Heart left ventricle (tissue), 16 donors: ENCODE measurements around the gene NAT16. TPM values are rescaled to one million over a fixed set of nuclear protein-coding genes. Genes with fewer than 3 reads are reported as not detected.

Experiments
- ATAC-seq, 4 donors: fragments of 200-7000 bp; cut with Tn5 transposase; one replicate each; pipeline ENCODE4 v1.9.1; 2020 to 2022; ENCODE audit warnings: moderate library complexity in 4 of 4, mild to moderate bottlenecking in 3 of 4, moderate number of reproducible peaks in 1 of 4
- DNase-seq, 5 donors: peaks; one replicate each; pipeline ENCODE4 v3.0.0-alpha.2; 2020
- H3K27ac ChIP-seq, 12 donors: fragments of 200-600 bp; sonication (generic) in 4 of 12; one replicate each; pipeline versions ENCODE4 v1.5.0 to v1.8.0; 2016 to 2022; ENCODE audit warnings: mild to moderate bottlenecking in 2 of 12
- H3K27me3 ChIP-seq, 9 donors: fragments of 200-600 bp; sonication (generic) in 2 of 9; one replicate each; pipeline versions ENCODE4 v1.5.1 to v1.8.0; 2016 to 2022; ENCODE audit warnings: mild to moderate bottlenecking in 3 of 9
- H3K36me3 ChIP-seq, 9 donors: fragments of 200-600 bp; sonication (generic) in 2 of 9; one replicate each; pipeline versions ENCODE4 v1.5.0 to v1.8.0; 2018 to 2022; ENCODE audit warnings: mild to moderate bottlenecking in 2 of 9
- H3K4me1 ChIP-seq, 12 donors: fragments of 200-600 bp; sonication (generic) in 4 of 12; one replicate each; pipeline versions ENCODE4 v1.5.0 to v1.8.0; 2016 to 2022; ENCODE audit warnings: mild to moderate bottlenecking in 3 of 12
- H3K4me3 ChIP-seq, 12 donors: fragments of 200-600 bp; sonication (generic) in 4 of 12; one replicate each; pipeline versions ENCODE4 v1.5.0 to v1.8.0; 2017 to 2022; ENCODE audit warnings: mild to moderate bottlenecking in 9 of 12, moderate library complexity in 4 of 12
- H3K9me3 ChIP-seq, 12 donors: fragments of 200-600 bp; sonication (generic) in 4 of 12; one replicate each; pipeline versions ENCODE4 v1.5.0 to v1.8.0; 2016 to 2022; ENCODE audit warnings: mild to moderate bottlenecking in 1 of 12
- POLR2A ChIP-seq, 2 donors: fragments of 450-650 bp; IDR thresholded peaks; one replicate each; pipeline ENCODE4 v1.6.1; 2017; ENCODE audit warnings: antibody characterized with exemption in 2 of 2, mild to moderate bottlenecking in 2 of 2, moderate library complexity in 2 of 2
- WGBS, 4 donors: extraction: QIAGEN DNeasy Blood & Tissue Kit in 2 of 4; methylation state at CpG; one replicate each; pipeline versions ENCODE4 v1.1.5 to v1.1.7; 2013 to 2018; 5-methylcytosine and 5-hydroxymethylcytosine counted together
- intact Hi-C, 10 donors: fragments of 100-400 bp; cut with DNase I; formaldehyde crosslinking; loops; one replicate each; pipeline versions ENCODE4 v1.11.1 to v1.14.2; 2022
- long read RNA-seq, 3 donors: library from polyadenylated mRNA; unstranded; transcript quantifications; one replicate each; pipeline ENCODE4 v2.0.0, GENCODE V29; 2020 to 2021
- polyA plus RNA-seq, 2 donors: library from polyadenylated mRNA; stranded (reverse); fragments of 200-250 nt; gene quantifications; one replicate each; pipeline ENCODE4 v1.2.3, GENCODE V29; 2013
- total RNA-seq, 9 donors: library from RNA; depleted of rRNA in 2 of 9; stranded (reverse); fragments of >200 nt in 2 of 9; fragmentation: NEBNext Ultra II Directional in 3 of 9; extraction: Animal tissue kit (Norgen Biotek cat#: 25700) in 3 of 9; gene quantifications; one replicate each; pipeline versions ENCODE4 v1.1.0 to v1.2.4, GENCODE V29; 2016 to 2023
- TF ChIP-seq, protein P1 (sequence below), 12 donors: fragments of 200-600 bp; sonication (generic) in 4 of 12; IDR thresholded peaks; one replicate each; pipeline versions ENCODE4 v1.5.0 to v1.8.0; 2018 to 2022; ENCODE audit warnings: antibody characterized with exemption in 12 of 12, mild to moderate bottlenecking in 5 of 12
- donor health status: ischemic (EF 13 %, LVEDD 7.1; RV severe dilation, severe dysfunction).
- donor health status: healthy with polysubstance abuse.
- donor health status: DM: no; HTN: yes; CAD: no.
- donor health status: DM: no; HTN: no; CAD: no.
- donor health status: ischemic (EF 25% LVEDD 6.9; RV normal size, moderate dysfunction).
- donor health status: ischemic (EF 25% LVEDD 5.7; RV mildly dilated, moderate dysfunction).
- donor health status: healthy.
- donor health status: DM: yes; HTN: yes; CAD: no.
- donor health status: ischemic (EF 35%, LVEDD 5.7; RV mildly dilated, moderate dysfunction).
- donor health status: nonischemic (EF 11% LVEDD 7.7; RV severe dilation, severe dysfunction).
- donor health status: DM: yes; HTN: yes; CAD: no.
- donor health status: PGD.
- donor health status: ischemic (EF 29% LVEDD 5.4; RV normal size, mild dysfunction).
- donor health status: nonischemic (EF 23%, LVEDD 6.1; RV moderate dilation, normal function).

Gene NAT16
- total RNA-seq: under 1 TPM in 1 of 9 donors, not detected in 8; 0.23 TPM
- not detected for polyA plus RNA-seq
- long read RNA-seq, donor 1: 0 reads
- long read RNA-seq, donor 2: 0 reads
- long read RNA-seq, donor 3: 0 reads

DNA sequence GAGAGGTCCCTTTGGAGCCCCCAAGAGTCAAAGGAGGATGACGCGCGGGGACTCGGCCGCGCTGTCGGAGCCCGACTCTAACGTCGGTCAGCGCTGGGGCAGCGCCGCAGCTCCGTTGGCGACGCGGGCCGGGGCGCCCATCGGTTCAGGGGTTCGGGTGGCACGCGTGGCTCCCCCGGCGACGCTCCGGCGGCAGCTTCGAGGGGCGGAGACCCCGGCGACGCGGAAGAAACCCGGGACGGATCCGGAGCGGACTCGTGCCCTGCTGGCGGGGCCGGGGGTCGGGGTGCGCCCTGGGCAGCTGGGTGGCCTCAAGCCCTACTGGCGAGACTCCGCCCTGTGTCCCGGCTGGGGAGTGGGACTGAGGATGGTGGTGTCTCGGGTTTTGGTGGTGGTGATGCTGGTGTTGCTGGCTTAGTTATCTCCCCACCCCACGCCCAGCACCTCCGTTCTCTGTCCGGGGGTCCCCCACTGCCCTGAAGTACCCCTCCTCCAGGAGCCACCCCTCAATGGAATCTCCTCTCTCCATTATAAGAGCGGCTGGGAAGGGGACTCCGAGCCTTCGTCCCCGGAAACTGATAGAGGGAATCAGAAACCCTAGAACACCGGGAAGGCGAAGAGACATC lies at the start of gene NAT16:
TSS of gene NAT16 (minus strand) at position 164 of the 626 bp plus-strand sequence. CDS start 5,486 bp downstream, outside the sequence.
- WGBS, 4 donors: 3 to 12% (median 5%) methylated on average over 12 to 56 of the region's 56 CpGs
- Histone ChIP-seq H3K27me3 (peaks cover 27 to 92% (median 65%) of the 10 kb centered on the region in 9 donors), H3K9me3 (no peaks in the 10 kb centered on the region), H3K36me3 (no peaks in the 10 kb centered on the region), H3K27ac (no peak within 1 kb of the TSS), H3K4me1 (peaks cover 0 to 16% (median 0%) of the 10 kb centered on the region in 12 donors), H3K4me3 (peak within 1 kb of the TSS in 1 of 12 donors; percentile 10)
- DNase-seq: no peak
- intact Hi-C loops: no loop called here
- no peak for TF ChIP-seq POLR2A (IDR thresholded peaks at IDR 0.05)
- TF ChIP-seq, protein P1, sequence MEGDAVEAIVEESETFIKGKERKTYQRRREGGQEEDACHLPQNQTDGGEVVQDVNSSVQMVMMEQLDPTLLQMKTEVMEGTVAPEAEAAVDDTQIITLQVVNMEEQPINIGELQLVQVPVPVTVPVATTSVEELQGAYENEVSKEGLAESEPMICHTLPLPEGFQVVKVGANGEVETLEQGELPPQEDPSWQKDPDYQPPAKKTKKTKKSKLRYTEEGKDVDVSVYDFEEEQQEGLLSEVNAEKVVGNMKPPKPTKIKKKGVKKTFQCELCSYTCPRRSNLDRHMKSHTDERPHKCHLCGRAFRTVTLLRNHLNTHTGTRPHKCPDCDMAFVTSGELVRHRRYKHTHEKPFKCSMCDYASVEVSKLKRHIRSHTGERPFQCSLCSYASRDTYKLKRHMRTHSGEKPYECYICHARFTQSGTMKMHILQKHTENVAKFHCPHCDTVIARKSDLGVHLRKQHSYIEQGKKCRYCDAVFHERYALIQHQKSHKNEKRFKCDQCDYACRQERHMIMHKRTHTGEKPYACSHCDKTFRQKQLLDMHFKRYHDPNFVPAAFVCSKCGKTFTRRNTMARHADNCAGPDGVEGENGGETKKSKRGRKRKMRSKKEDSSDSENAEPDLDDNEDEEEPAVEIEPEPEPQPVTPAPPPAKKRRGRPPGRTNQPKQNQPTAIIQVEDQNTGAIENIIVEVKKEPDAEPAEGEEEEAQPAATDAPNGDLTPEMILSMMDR (IDR thresholded peaks at IDR 0.05): no peak
- no peak for ATAC-seq

DNA sequence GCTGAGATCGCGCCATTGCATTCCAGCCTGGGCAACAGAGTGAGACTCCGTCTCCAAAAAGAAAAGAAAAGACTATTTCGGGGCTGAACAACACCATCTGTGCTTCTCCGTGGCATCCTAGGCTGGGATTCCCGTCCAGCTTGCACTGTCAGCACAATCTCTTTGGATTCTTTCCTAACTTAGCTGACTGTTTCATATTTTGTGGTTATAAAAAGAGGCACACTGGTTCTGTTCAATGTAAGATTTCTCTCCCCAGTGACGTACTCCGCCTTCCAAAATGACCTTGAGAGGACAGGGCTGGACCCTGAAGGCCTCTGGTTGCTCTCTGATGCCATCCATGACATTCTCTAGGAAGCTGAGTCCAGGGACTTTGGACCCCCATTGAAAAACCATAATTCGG lies 46.6 kb upstream of the NAT16 start:
- no peaks in the 10 kb centered on the region for H3K27me3 ChIP-seq
- no peak overlapping the region for H3K27ac ChIP-seq
- no peak overlapping the region for H3K4me3 ChIP-seq
- TF ChIP-seq POLR2A (IDR thresholded peaks at IDR 0.05): no peak
- H3K4me1 ChIP-seq: peaks cover 0 to 12% (median 3%) of the 10 kb centered on the region in 12 donors
- DNase-seq (no peak), ATAC-seq (no peak)
- no peaks in the 10 kb centered on the region for H3K9me3 ChIP-seq
- WGBS, 4 donors: 92 to 94% (median 93%) methylated on average over 9 of the region's 9 CpGs
- H3K36me3 ChIP-seq: peaks cover 0 to 69% (median 56%) of the 10 kb centered on the region in 9 donors
- intact Hi-C loops: no loop called here

DNA sequence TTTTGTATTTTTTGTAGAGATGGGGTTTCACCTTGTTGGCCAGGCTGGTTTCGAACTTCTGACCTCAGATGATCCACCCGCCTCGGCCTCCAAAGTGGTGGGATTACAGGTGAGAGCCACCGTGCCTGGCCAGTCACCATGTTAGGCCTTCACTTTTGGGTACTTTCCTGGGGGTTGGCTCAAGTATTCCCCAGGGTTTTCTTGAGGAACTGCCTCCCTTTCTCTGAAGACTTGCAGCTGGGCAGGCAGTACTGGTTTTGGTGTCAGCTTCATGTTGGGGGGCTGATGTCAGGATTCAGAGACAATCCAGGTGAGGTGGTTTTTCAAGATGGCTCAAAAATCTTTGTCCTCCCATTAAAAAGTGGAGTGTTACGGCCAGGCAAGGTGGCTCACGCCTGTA lies 45.6 kb upstream of the NAT16 start:
- intact Hi-C loops: no loop called here
- H3K36me3 ChIP-seq: peaks cover 0 to 72% (median 56%) of the 10 kb centered on the region in 9 donors

DNA sequence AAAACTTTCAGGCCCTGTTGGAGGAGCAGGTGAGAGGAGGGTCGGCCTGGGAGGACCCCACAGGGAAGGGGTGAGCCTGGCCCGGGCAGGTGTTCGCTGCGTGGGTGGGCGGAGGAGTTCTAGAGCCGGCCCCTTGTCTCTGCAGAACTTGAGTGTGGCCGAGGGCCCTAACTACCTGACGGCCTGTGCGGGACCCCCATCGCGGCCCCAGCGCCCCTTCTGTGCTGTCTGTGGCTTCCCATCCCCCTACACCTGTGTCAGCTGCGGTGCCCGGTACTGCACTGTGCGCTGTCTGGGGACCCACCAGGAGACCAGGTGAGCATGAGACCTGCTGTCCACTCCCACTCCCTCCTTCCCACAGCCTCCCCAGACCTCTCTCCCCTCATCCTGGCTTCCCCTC lies 43.4 kb upstream of the NAT16 start:
- ATAC-seq (peak in 1 of 4 donors; percentile 11), DNase-seq (no peak)
- Histone ChIP-seq H3K36me3 (peaks cover 0 to 66% (median 56%) of the 10 kb centered on the region in 9 donors), H3K4me3 (no peak overlapping the region), H3K9me3 (no peaks in the 10 kb centered on the region), H3K27me3 (no peaks in the 10 kb centered on the region), H3K4me1 (peaks cover 4 to 24% (median 15%) of the 10 kb centered on the region in 12 donors), H3K27ac (no peak overlapping the region)
- WGBS, 4 donors: 95 to 98% (median 96%) methylated on average over 15 of the region's 15 CpGs
- TF ChIP-seq, protein P1 (IDR thresholded peaks at IDR 0.05): no peak
- TF ChIP-seq POLR2A (IDR thresholded peaks at IDR 0.05): no peak
- intact Hi-C loops: no loop called here

More for the DNA sequence above, 45.6 kb upstream of the NAT16 start:
- no peak overlapping the region for H3K4me3 ChIP-seq
- TF ChIP-seq POLR2A (IDR thresholded peaks at IDR 0.05): no peak
- TF ChIP-seq, protein P1 (IDR thresholded peaks at IDR 0.05): no peak
- H3K27ac ChIP-seq: no peak overlapping the region
- WGBS, 4 donors: 91 to 98% (median 95%) methylated on average over 6 of the region's 6 CpGs
- no peak for ATAC-seq
- no peaks in the 10 kb centered on the region for H3K9me3 ChIP-seq
- no peaks in the 10 kb centered on the region for H3K27me3 ChIP-seq
- no peak for DNase-seq
- peaks cover 0 to 4% (median 0%) of the 10 kb centered on the region in 12 donors for H3K4me1 ChIP-seq
